GM12891 (cell line): ENCODE results near the gene FHIT.

ENCODE experiments used
- DNase-seq: peaks from one replicate; pipeline ENCODE4 v3.0.0; 2011; ENCODE audit warnings: low spot score; ENCODE audit not compliant: insufficient read length
- FAIRE-seq: peaks from 2 replicates; lab custom pipeline; 2011; peaks lifted over from hg19 to GRCh38; lab: Jason Lieb, UNC
- PAX5 ChIP-seq: IDR thresholded peaks from 2 replicates; pipeline ENCODE4 v1.6.1; 2011; ENCODE audit warnings: low read length, moderate library complexity, mild to moderate bottlenecking; ENCODE audit not compliant: insufficient read depth, severe bottlenecking
- POLR2A ChIP-seq: IDR thresholded peaks from 2 replicates; pipeline ENCODE4 v1.6.1; 2011; ENCODE audit warnings: low read depth, low read length, control low read depth
- POLR2AphosphoS5 ChIP-seq: IDR thresholded peaks from 2 replicates; pipeline ENCODE4 v1.6.1; 2011; ENCODE audit warnings: low read depth, low read length, control low read depth
- POU2F2 ChIP-seq: IDR thresholded peaks from 2 replicates; pipeline ENCODE4 v1.6.1; 2011; ENCODE audit warnings: low read depth, mild to moderate bottlenecking, control low read depth, low read length, moderate library complexity
- SPI1 ChIP-seq: IDR thresholded peaks from 2 replicates; pipeline ENCODE4 v1.6.1; 2011; ENCODE audit warnings: low read depth, low read length, control low read depth
- TAF1 ChIP-seq: IDR thresholded peaks from 2 replicates; pipeline ENCODE4 v1.6.1; 2011; ENCODE audit warnings: low read depth, low read length, control low read depth

The FHIT gene

GRCh38 chr3:60434323-60434722, 816.9 kb downstream of the FHIT start:
- FAIRE-seq (no peak), DNase-seq (no peak)
- no peak for TF ChIP-seq POLR2A
- no peak for TF ChIP-seq POLR2AphosphoS5
- no peak for TF ChIP-seq TAF1
- TF ChIP-seq POU2F2, result no peak
- TF ChIP-seq SPI1, result no peak
- TF ChIP-seq PAX5, result no peak

GRCh38 chr3:60431599-60431958, 819.7 kb downstream of the FHIT start:
- TF ChIP-seq PAX5, result no peak
- TF ChIP-seq TAF1, result no peak
- no peak for TF ChIP-seq POLR2AphosphoS5
- TF ChIP-seq SPI1, result no peak
- TF ChIP-seq POU2F2, result no peak
- TF ChIP-seq POLR2A, result no peak
- DNase-seq (no peak), FAIRE-seq (no peak)

DNA sequence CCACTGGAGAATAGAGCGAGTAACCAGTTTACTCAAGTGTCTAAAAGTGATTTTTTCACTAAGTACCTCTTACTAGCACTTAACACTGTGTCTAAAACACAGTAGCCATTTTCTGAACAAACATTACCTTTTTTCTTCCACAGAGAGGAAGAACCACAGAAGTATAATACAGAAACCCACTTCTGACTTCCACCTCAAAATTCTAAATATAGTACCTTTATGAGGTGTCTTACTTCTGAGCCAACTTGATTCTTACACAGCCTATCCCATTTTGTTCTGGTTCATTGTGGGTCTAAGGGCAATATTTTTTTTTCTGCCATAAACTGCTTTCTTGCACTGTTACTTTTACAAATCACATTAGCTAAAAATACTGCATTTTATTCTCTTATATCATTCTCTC, 821.0 kb downstream of the FHIT start:
- TF ChIP-seq TAF1, result no peak
- no peak for TF ChIP-seq POU2F2
- TF ChIP-seq SPI1, result no peak
- TF ChIP-seq POLR2A, result no peak
- no peak for TF ChIP-seq PAX5
- TF ChIP-seq POLR2AphosphoS5, result no peak
- FAIRE-seq (no peak), DNase-seq (no peak)

DNA sequence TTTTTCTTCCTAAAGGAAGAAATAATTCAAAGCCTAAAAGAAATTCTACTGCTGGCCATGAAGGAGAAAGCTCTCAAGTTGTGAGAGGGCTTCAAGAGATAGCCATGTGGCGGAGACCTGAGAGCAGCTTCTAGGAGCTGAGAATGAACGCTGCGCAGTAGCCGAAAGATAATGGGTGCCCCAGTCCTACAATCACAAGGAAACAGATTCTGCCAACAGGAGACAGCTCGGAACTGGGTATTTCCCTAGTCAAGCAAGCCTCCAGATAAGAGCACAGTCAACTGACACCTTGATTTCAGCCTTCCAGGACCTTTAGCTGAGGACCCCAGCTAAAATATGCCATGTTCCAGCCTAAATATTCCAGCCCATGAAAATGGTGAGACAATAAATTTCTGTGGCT, 824.1 kb downstream of the FHIT start:
- DNase-seq (no peak), FAIRE-seq (no peak)
- TF ChIP-seq TAF1, result no peak
- TF ChIP-seq POLR2A, result no peak
- TF ChIP-seq PAX5, result no peak
- no peak for TF ChIP-seq POLR2AphosphoS5
- TF ChIP-seq SPI1, result no peak
- TF ChIP-seq POU2F2, result no peak

DNA sequence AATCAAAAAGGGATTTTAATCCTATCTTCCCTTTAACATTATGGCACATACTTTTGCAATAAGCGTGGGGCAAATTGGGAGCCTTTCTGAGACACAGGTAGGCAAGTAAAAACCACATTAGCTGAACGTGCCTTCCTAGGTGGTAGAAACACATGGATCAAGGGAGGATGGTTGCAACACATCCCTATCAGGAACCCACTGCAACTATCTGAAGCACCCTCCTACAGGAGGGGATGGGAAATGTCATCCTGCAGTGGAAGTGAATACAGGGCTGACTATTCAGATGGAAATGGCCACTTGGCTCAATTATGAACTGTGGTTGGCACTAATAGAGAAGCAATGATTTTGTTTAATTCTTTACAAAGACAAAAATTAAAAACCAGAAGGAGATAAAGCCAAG, 826.3 kb downstream of the FHIT start:
- no peak for DNase-seq
- TF ChIP-seq SPI1 (no peak), PAX5 (no peak)
- no peak for FAIRE-seq

DNA sequence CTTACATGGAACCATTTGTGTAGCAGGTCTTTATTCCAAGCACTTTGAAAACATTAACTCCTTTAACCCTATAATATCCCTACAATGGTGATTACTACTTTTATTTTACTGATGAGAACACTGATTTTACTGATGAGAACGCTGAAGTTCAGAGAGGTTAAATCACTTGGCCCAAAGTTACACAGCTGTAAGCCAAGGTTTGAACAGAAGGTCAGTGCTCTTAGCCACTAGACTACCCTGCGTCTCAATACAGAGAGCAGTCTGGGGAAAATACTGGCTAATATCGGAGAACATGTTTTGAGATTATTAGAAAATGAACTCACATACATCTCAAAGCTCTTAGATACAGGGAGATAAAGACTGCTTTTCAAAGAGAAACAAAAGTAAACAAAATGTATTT, 827.2 kb downstream of the FHIT start:
- no peak for FAIRE-seq
- no peak for DNase-seq

GRCh38 chr3:60423556-60423955, 827.7 kb downstream of the FHIT start:
- no peak for DNase-seq
- FAIRE-seq, result no peak
- TF ChIP-seq POU2F2 (no peak), TAF1 (no peak), PAX5 (no peak), SPI1 (no peak), POLR2A (no peak), POLR2AphosphoS5 (no peak)

More for the DNA sequence above, 827.2 kb downstream of the FHIT start:
- TF ChIP-seq PAX5 (no peak), POLR2AphosphoS5 (no peak), SPI1 (no peak), POLR2A (no peak), TAF1 (no peak), POU2F2 (no peak)

DNA sequence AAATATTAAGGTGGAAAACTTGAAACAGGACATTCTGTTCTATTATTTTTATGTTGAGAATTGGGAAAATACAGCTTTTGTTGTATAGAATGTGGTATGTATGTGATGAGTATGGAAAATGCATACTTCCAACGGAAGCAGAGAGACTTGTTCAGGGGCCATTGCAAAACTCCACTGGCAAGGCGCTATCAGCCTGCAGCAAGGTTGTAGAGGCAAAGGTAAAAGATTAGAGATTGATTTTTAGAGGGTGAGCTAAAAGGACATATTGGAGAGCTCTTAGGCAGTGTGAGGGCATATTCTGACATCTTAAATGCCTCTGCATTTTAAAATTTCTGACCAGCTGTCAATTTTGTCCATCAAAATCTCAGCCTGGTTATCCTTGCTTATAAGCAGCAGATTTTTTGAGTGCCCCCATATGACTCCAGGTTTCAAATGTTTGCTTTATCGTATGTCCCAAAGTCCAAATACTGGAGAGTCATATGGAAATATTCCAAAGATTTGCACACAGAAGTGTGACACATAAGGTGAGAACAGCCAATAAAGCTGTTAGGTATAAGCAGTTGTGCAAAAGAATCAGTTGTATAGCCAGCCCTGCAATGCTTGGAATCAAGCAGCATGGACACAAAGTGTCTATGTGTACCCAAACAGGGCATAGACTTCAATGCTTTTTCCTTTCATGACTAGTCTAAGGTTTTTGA, 829.4 kb downstream of the FHIT start:
- TF ChIP-seq POLR2A, result no peak
- no peak for TF ChIP-seq POLR2AphosphoS5
- TF ChIP-seq POU2F2, result no peak
- TF ChIP-seq SPI1, result no peak
- no peak for TF ChIP-seq PAX5
- no peak for TF ChIP-seq TAF1
- no peak for DNase-seq

DNA sequence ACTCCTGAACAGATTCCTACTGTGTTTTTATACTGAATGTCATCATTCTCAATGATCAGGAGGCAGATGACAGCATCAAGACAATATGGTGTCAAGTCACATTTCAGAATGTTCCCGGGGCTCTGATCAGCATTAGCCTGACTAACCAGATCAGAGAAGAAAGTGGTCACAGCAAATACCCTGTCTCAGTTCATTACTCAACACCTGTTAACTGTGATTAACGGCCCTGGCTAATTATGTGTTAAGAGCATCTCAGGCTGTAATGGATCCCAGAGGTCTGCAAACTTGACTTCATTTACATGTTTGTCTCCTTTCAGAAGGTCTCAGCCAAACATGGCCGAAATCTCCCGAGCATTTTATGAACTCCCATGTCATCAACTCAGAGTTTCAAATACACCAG, 833.7 kb downstream of the FHIT start:
- no peak for DNase-seq

More for the DNA sequence above, 829.4 kb downstream of the FHIT start:
- no peak for FAIRE-seq

GRCh38 chr3:60414011-60414410, 837.2 kb downstream of the FHIT start:
- DNase-seq (no peak), FAIRE-seq (no peak)
- TF ChIP-seq POLR2A (no peak), TAF1 (no peak), PAX5 (no peak), SPI1 (no peak), POLR2AphosphoS5 (no peak), POU2F2 (no peak)

More for the DNA sequence above, 833.7 kb downstream of the FHIT start:
- FAIRE-seq, result no peak
- no peak for TF ChIP-seq PAX5
- TF ChIP-seq POLR2A, result no peak
- no peak for TF ChIP-seq TAF1
- TF ChIP-seq SPI1, result no peak

DNA sequence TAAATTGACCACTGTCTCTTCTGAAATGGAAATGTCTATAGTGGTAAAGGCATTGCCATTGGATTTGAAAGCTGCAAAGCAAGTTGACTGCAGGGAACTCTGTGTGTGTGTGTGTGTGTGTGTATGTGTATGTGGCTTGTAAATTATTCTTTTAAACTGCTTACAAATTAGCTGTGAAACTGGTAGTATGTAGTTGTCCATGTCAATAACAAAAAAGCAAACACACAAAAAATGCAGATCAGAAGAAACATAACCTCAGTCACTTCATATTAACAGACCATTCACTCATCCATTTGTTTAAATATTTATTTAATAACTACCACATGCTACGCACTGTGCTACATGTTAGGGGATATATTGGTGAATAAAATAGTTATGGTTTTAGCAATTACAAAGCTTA, 837.7 kb downstream of the FHIT start:
- FAIRE-seq (no peak), DNase-seq (no peak)
- TF ChIP-seq PAX5, result no peak
- TF ChIP-seq POLR2A, result no peak
- TF ChIP-seq TAF1, result no peak
- no peak for TF ChIP-seq POLR2AphosphoS5
- no peak for TF ChIP-seq POU2F2
- no peak for TF ChIP-seq SPI1
